ENCODE results near the gene IRAK2.

The IRAK2 gene

GRCh38 chr3:10284496-10284895 is 119.8 kb downstream of the IRAK2 start:
- DNase-seq = peak in 2 of 4 experiments; percentile 17 to 32

- peak; percentile 21 to 66 (median 54) for DNase-seq
Measured at GRCh38 chr3:10285272-10286132, 120.8 kb downstream of the IRAK2 start.

GRCh38 chr3:10286133-10286524 is 121.4 kb downstream of the IRAK2 start:
- no peak for DNase-seq

- DNase-seq = peak in 1 of 4 experiments; percentile 47
Measured at GRCh38 chr3:10286596-10287295, 122.0 kb downstream of the IRAK2 start.

- DNase-seq = no peak
Measured at GRCh38 chr3:10287936-10288574, 123.3 kb downstream of the IRAK2 start.

- no peak for DNase-seq
Measured at GRCh38 chr3:10288575-10288960, 123.8 kb downstream of the IRAK2 start.

- DNase-seq = no peak
Measured at GRCh38 chr3:10289077-10289476, 124.4 kb downstream of the IRAK2 start.

GRCh38 chr3:10289787-10290355 is 125.2 kb downstream of the IRAK2 start:
- DNase-seq = no peak

GRCh38 chr3:10290481-10291176 is 125.9 kb downstream of the IRAK2 start:
- no peak for DNase-seq

- DNase-seq = no peak
Measured at GRCh38 chr3:10291641-10292040, 126.9 kb downstream of the IRAK2 start.

GRCh38 chr3:10292505-10293419 is 128.0 kb downstream of the IRAK2 start, which contains the start of gene GHRL:
Gene GHRL (minus strand): TSS chr3:10292947. CDS start chr3:10290180, 2,767 bp downstream.
- peak; percentile 66 to 79 (median 77) for DNase-seq

Data from suppressor macrophage (primary cell).